HCT116 (cell line): ENCODE results near the gene URB1. TPM values are rescaled to one million over a fixed set of nuclear protein-coding genes. Genes with fewer than 3 reads are reported as not detected.
"Not testable (repeated sequence)": the region's sequence is repeated elsewhere in the genome, so short reads cannot be mapped to it uniquely, and the experiment has no call there.

Source experiments
- ATAC-seq: fragments of 200-7000 bp; cut with Tn5 transposase; 2 replicates; pipeline ENCODE4 v1.9.1; 2020; ENCODE audit warnings: mild to moderate bottlenecking, moderate library complexity
- BruUV-seq: library from RNA; stranded (reverse); fragments of 400-500 nt; replicated peaks from 2 replicates; lab custom pipeline; 2021; lab: Mats Ljungman, UMichigan
- CTCF ChIA-PET: fragments of 300-600 bp; sonication (Branson Sonifier 250); formaldehyde crosslinking; loops from one replicate; lab custom pipeline; 2021; ENCODE audit warnings: antibody characterized with exemption; lab: Charles Lee
- POLR2A ChIA-PET: fragments of 300-600, 350-600 bp; sonication (Branson Sonifier 250); formaldehyde crosslinking; loops from one replicate; lab custom pipeline; 2021; ENCODE audit warnings: antibody characterized with exemption; lab: Charles Lee
- RAD21 ChIA-PET, 2 experiments: fragments of 300-600 bp; sonication (Branson Sonifier 250); formaldehyde crosslinking; loops; one replicate each; lab custom pipeline; 2023; ENCODE audit warnings: low total read pairs in 2 of 2; ENCODE audit not compliant: uncharacterized antibody in 2 of 2, unreplicated experiment in 2 of 2, low non-redundant PET in 1 of 2; lab: Charles Lee
- DNase-seq: peaks from one replicate; pipeline ENCODE4 v3.0.0-alpha.2; 2010; ENCODE audit warnings: low read depth, low spot score
- H2AFZ ChIP-seq: fragments of 200-600 bp; shearing (Covaris generic), sonication (generic); 2 replicates; pipeline ENCODE4 v1.6.1; 2017; ENCODE audit warnings: low read depth, mixed run types, mixed read lengths, antibody characterized with exemption, low read length; ENCODE audit not compliant: poor library complexity, severe bottlenecking
- H3K27ac ChIP-seq: 2 replicates; pipeline ENCODE4 v1.5.1; 2012; ENCODE audit warnings: low read depth, low read length
- H3K27me3 ChIP-seq: fragments of 200-600 bp; sonication (generic); 2 replicates; pipeline ENCODE4 v1.6.1; 2016; ENCODE audit warnings: mixed run types, low read length, mixed read lengths; ENCODE audit not compliant: insufficient read depth
- H3K36me3 ChIP-seq, 2 experiments: fragments of 200-500 bp in 1 of 2; fragments of 200-600 bp in 1 of 2; sonication (Bioruptor generic) in 1 of 2; sonication (generic) in 1 of 2; 2 replicates each; pipeline versions ENCODE4 v1.5.1 to v1.6.1; 2014 to 2016; ENCODE audit warnings: low read length in 2 of 2, inconsistent platforms in 1 of 2, mixed read lengths in 1 of 2, mixed run types in 1 of 2; ENCODE audit not compliant: insufficient read depth in 2 of 2, control insufficient read depth in 1 of 2
- H3K4me1 ChIP-seq, 2 experiments: fragments of 200-600 bp in 1 of 2; sonication (generic) in 1 of 2; 2 replicates each; pipeline versions ENCODE4 v1.5.1 to v1.6.1; 2012 to 2017; ENCODE audit warnings: low read length in 2 of 2, inconsistent platforms in 1 of 2, mild to moderate bottlenecking in 1 of 2, mixed read lengths in 1 of 2, mixed run types in 1 of 2, moderate library complexity in 1 of 2; ENCODE audit not compliant: insufficient read depth in 2 of 2, control insufficient read depth in 1 of 2
- H3K4me2 ChIP-seq: fragments of 200-600 bp; sonication (generic); 2 replicates; pipeline ENCODE4 v1.6.1; 2017; ENCODE audit warnings: mixed run types, low read length, mixed read lengths
- H3K4me3 ChIP-seq, 2 experiments: fragments of 200-600 bp in 1 of 2; sonication (generic) in 1 of 2; replicated peaks in 1 of 2; 2 replicates each; pipeline ENCODE4 v1.5.1; 2011 to 2016; ENCODE audit warnings: low read length in 2 of 2, control low read depth in 1 of 2, low read depth in 1 of 2, mild to moderate bottlenecking in 1 of 2, mixed read lengths in 1 of 2, mixed run types in 1 of 2
- H3K79me2 ChIP-seq: fragments of 200-600 bp; sonication (generic); 2 replicates; pipeline ENCODE4 v1.6.1; 2017; ENCODE audit warnings: mild to moderate bottlenecking, mixed run types, low read length, moderate library complexity, mixed read lengths; ENCODE audit not compliant: insufficient read depth
- H3K9ac ChIP-seq: fragments of 200-600 bp; sonication (generic); 2 replicates; pipeline ENCODE4 v1.6.1; 2016; ENCODE audit warnings: low read length, mixed read lengths
- H3K9me2 ChIP-seq: fragments of 200-600 bp; sonication (generic), shearing (Covaris generic); 2 replicates; pipeline ENCODE4 v1.6.1; 2017; ENCODE audit warnings: mixed run types, mild to moderate bottlenecking, moderate library complexity; ENCODE audit not compliant: insufficient read depth
- H3K9me3 ChIP-seq, 2 experiments: fragments of 200-500 bp in 1 of 2; fragments of 200-600 bp in 1 of 2; sonication (Bioruptor generic) in 1 of 2; sonication (generic) in 1 of 2; 2 replicates each; pipeline ENCODE4 v1.6.1; 2014 to 2017; ENCODE audit warnings: low read length in 2 of 2, mixed read lengths in 2 of 2, inconsistent platforms in 1 of 2, low read depth in 1 of 2, mild to moderate bottlenecking in 1 of 2, mixed run types in 1 of 2, moderate library complexity in 1 of 2; ENCODE audit not compliant: control insufficient read depth in 1 of 2, insufficient read depth in 1 of 2
- H4K20me1 ChIP-seq: fragments of 200-600 bp; sonication (generic), shearing (Covaris generic); 2 replicates; pipeline ENCODE4 v1.6.1; 2017; ENCODE audit warnings: mixed run types, mild to moderate bottlenecking, moderate library complexity; ENCODE audit not compliant: insufficient read depth
- REST ChIP-seq: IDR thresholded peaks from 2 replicates; pipeline ENCODE4 v1.6.1; 2012; ENCODE audit warnings: low read depth
- intact Hi-C: fragments of 100-400 bp; cut with micrococcal nuclease; formaldehyde crosslinking; loops from 2 replicates; pipeline ENCODE4 v1.10.0; 2022
- total RNA-seq: library from RNA; stranded (reverse); gene quantifications from one replicate; pipeline ENCODE4 v1.2.1, GENCODE V29; 2021; ENCODE audit not compliant: unreplicated experiment

Gene URB1
- total RNA-seq, 1 experiment from 2014 or later: 28.3 TPM

DNA sequence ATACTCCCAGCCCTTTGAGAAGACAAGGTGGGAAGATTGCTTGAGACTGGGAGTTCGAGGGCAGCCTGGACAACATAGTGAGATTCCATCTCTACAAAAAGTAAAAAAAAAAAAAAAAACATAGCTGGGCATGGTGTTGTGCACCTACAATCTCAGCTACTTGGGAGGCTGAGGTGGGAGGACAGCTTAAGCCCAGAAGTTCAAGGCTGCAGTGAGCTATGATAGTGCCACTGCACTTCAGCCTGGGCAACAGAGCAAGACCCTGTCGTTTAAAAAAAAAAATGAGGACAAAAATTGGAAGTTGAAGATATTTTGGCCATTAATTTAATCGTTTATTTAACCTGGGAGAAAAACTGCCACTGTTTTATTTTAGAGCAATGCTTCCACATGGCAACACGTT, 1.1 kb downstream of the URB1 start (continued):
- TF ChIP-seq REST: no peak
- TF ChIP-seq, all 23 proteins: peak for 0

DNA sequence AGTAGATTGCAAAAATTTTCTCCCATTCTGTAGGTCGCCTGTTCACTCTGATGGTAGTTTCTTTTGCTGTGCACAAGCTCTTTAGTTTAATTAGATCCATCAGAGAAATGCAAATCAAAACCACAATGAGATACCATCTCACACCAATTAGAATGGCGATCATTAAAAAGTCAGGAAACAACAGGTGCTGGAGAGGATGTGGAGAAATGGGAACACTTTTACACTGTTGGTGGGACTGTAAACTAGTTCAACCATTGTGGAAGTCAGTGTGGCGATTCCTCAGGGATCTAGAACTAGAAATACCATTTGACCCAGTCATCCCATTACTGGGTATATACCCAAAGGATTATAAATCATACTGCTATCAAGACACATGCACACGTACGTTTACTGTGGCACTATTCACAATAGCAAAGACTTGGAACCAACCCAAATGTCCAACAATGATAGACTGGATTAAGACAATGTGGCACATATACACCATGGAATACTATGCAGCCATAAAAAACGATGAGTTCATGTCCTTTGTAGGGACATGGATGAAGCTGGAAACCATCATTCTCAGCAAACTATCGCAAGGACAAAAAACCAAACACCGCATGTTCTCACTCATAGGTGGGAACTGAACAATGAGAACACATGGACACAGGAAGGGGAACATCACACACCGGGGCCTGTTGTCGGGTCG, 2.1 kb downstream of the URB1 start:
- Histone ChIP-seq H3K79me2 (peaks cover 67% of the 10 kb centered on the region), H3K4me2 (peak overlapping the region; percentile 90; the same call in 1 of the 2 replicates), H3K4me1 (peaks cover 23 to 37% of the 10 kb centered on the region in 2 experiments; a peak in 3 of 4 replicates)
- H3K9me3 ChIP-seq, BruUV-seq, H3K4me3 ChIP-seq, RAD21 ChIA-PET, DNase-seq, H3K9ac ChIP-seq, intact Hi-C loops, H3K36me3 ChIP-seq, CTCF ChIA-PET, POLR2A ChIA-PET, H3K9me2 ChIP-seq, H3K27me3 ChIP-seq, H4K20me1 ChIP-seq, H2AFZ ChIP-seq, ATAC-seq, H3K27ac ChIP-seq: not testable (repeated sequence)
